Liver (tissue), 9 donors: ENCODE measurements around the gene GPBP1. TPM values are rescaled to one million over a fixed set of nuclear protein-coding genes. Genes with fewer than 3 reads are reported as not detected.

Experiments used
- DNase-seq: peaks from one replicate; pipeline ENCODE4 v3.0.0-alpha.2; 2017; ENCODE audit warnings: low spot score
- H3K27ac ChIP-seq, 2 donors: one replicate each; pipeline ENCODE4 v1.7.0; 2013; ENCODE audit warnings: inconsistent platforms in 2 of 2, low read length in 2 of 2, control low read depth in 1 of 2, low read depth in 1 of 2, mild to moderate bottlenecking in 1 of 2
- H3K27me3 ChIP-seq, 4 donors: one replicate each; pipeline versions ENCODE4 v1.6.1 to v1.7.0; 2013; ENCODE audit warnings: low read length in 3 of 4, inconsistent platforms in 1 of 4, mild to moderate bottlenecking in 1 of 4, moderate library complexity in 1 of 4; ENCODE audit not compliant: control insufficient read depth in 4 of 4, insufficient read depth in 4 of 4
- H3K36me3 ChIP-seq, 4 donors: one replicate each; pipeline versions ENCODE4 v1.6.1 to v1.7.0; 2013; ENCODE audit warnings: low read length in 3 of 4, mild to moderate bottlenecking in 3 of 4, low read depth in 1 of 4, moderate library complexity in 1 of 4; ENCODE audit not compliant: control insufficient read depth in 4 of 4, insufficient read depth in 3 of 4
- H3K4me1 ChIP-seq, 4 donors: one replicate each; pipeline versions ENCODE4 v1.6.1 to v1.7.0; 2013; ENCODE audit warnings: low read length in 3 of 4, mild to moderate bottlenecking in 3 of 4, moderate library complexity in 1 of 4; ENCODE audit not compliant: control insufficient read depth in 4 of 4, insufficient read depth in 4 of 4
- H3K4me3 ChIP-seq, 3 donors: one replicate each; pipeline versions ENCODE4 v1.6.1 to v1.7.0; 2013; ENCODE audit warnings: low read length in 3 of 3, control low read depth in 1 of 3, low read depth in 1 of 3, mild to moderate bottlenecking in 1 of 3
- H3K9ac ChIP-seq, 2 donors: one replicate each; pipeline ENCODE4 v1.7.0; 2013; ENCODE audit warnings: low read length in 2 of 2, mild to moderate bottlenecking in 2 of 2, moderate library complexity in 2 of 2, control low read depth in 1 of 2, low read depth in 1 of 2
- H3K9me3 ChIP-seq, 4 donors: one replicate each; pipeline versions ENCODE4 v1.6.1 to v1.7.0; 2013; ENCODE audit warnings: low read length in 3 of 4; ENCODE audit not compliant: control insufficient read depth in 4 of 4
- ATF3 ChIP-seq: IDR thresholded peaks from 2 replicates; pipeline ENCODE4 v1.6.1; 2016; ENCODE audit warnings: antibody characterized with exemption
- EGR1 ChIP-seq, 2 donors: IDR thresholded peaks; 2 replicates each; pipeline ENCODE4 v1.6.1; 2016 to 2018; ENCODE audit warnings: antibody characterized with exemption in 2 of 2, low read depth in 2 of 2
- FOXA1 ChIP-seq: IDR thresholded peaks from 2 replicates; pipeline ENCODE4 v1.6.1; 2016; ENCODE audit warnings: antibody characterized with exemption
- FOXA2 ChIP-seq: IDR thresholded peaks from 2 replicates; pipeline ENCODE4 v1.6.1; 2016; ENCODE audit warnings: antibody characterized with exemption
- GABPA ChIP-seq, 2 donors: IDR thresholded peaks in 1 of 2; conservative IDR thresholded peaks in 1 of 2; 2 replicates each; pipeline ENCODE4 v1.6.1; 2016; ENCODE audit warnings: antibody characterized with exemption in 2 of 2, mild to moderate bottlenecking in 1 of 2, moderate library complexity in 1 of 2
- HNF4A ChIP-seq, 2 donors: conservative IDR thresholded peaks; 2 replicates each; pipeline ENCODE4 v1.6.1; 2016; ENCODE audit warnings: antibody characterized with exemption in 2 of 2, mild to moderate bottlenecking in 2 of 2
- HNF4G ChIP-seq: IDR thresholded peaks from 2 replicates; pipeline ENCODE4 v1.6.1; 2016; ENCODE audit warnings: antibody characterized with exemption
- JUND ChIP-seq, 2 donors: IDR thresholded peaks; 2 replicates each; pipeline ENCODE4 v1.6.1; 2016; ENCODE audit warnings: antibody characterized with exemption in 2 of 2
- MAX ChIP-seq: IDR thresholded peaks from 2 replicates; pipeline ENCODE4 v1.6.1; 2016; ENCODE audit warnings: antibody characterized with exemption
- NR2F2 ChIP-seq: IDR thresholded peaks from 2 replicates; pipeline ENCODE4 v1.6.1; 2016; ENCODE audit warnings: antibody characterized with exemption
- RAD21 ChIP-seq, 2 donors: IDR thresholded peaks; 2 replicates each; pipeline ENCODE4 v1.6.1; 2016; ENCODE audit warnings: antibody characterized with exemption in 2 of 2, mild to moderate bottlenecking in 2 of 2
- REST ChIP-seq: IDR thresholded peaks from 2 replicates; pipeline ENCODE4 v1.6.1; 2016; ENCODE audit warnings: antibody characterized with exemption, mild to moderate bottlenecking
- RXRA ChIP-seq, 2 donors: IDR thresholded peaks; 2 replicates each; pipeline ENCODE4 v1.6.1; 2017 to 2018; ENCODE audit warnings: antibody characterized with exemption in 2 of 2, mild to moderate bottlenecking in 1 of 2
- SP1 ChIP-seq: IDR thresholded peaks from 2 replicates; pipeline ENCODE4 v1.6.1; 2018; ENCODE audit warnings: antibody characterized with exemption, mild to moderate bottlenecking
- TAF1 ChIP-seq: conservative IDR thresholded peaks from 2 replicates; pipeline ENCODE4 v1.6.1; 2016; ENCODE audit warnings: antibody characterized with exemption, mild to moderate bottlenecking
- YY1 ChIP-seq: IDR thresholded peaks from 2 replicates; pipeline ENCODE4 v1.6.1; 2016; ENCODE audit warnings: antibody characterized with exemption, mild to moderate bottlenecking
- ZBTB33 ChIP-seq: IDR thresholded peaks from 2 replicates; pipeline ENCODE4 v1.6.1; 2016; ENCODE audit warnings: antibody characterized with exemption
- WGBS: extraction: QIAGEN DNeasy Blood & Tissue Kit; methylation state at CpG from one replicate; pipeline ENCODE4 v1.1.7; 2013; 5-methylcytosine and 5-hydroxymethylcytosine counted together
- polyA plus RNA-seq, 2 donors: library from polyadenylated mRNA; stranded (reverse) in 1 of 2; unstranded in 1 of 2; fragments of 200-250 nt in 1 of 2; fragments of >200 nt in 1 of 2; fragmentation: Nextera tagmentation in 1 of 2; extraction: Ambion mirVana in 1 of 2; gene quantifications; one replicate each; pipeline versions ENCODE4 v1.2.1 to v1.2.3, GENCODE V29; 2013 to 2015
- total RNA-seq, 2 donors: library from RNA; depleted of rRNA; stranded (reverse); fragments of >200 nt; gene quantifications; one replicate each; pipeline ENCODE4 v1.2.3, GENCODE V29; 2014
- TF ChIP-seq, protein P1 (sequence below): fragments of 150-350 bp; IDR thresholded peaks from 2 replicates; pipeline ENCODE4 v1.5.1; 2017; ENCODE audit warnings: improper control_type of control experiment, low read depth, low read length; ENCODE audit not compliant: missing input control
- donor health status: healthy.
- donor health status: healthy.
- donor health status: healthy.
- donor health status: healthy.
- donor health status: healthy.

Gene GPBP1
- total and polyA plus RNA-seq, 4 donors = 13.6 to 30.8 (median 24.6) TPM

DNA sequence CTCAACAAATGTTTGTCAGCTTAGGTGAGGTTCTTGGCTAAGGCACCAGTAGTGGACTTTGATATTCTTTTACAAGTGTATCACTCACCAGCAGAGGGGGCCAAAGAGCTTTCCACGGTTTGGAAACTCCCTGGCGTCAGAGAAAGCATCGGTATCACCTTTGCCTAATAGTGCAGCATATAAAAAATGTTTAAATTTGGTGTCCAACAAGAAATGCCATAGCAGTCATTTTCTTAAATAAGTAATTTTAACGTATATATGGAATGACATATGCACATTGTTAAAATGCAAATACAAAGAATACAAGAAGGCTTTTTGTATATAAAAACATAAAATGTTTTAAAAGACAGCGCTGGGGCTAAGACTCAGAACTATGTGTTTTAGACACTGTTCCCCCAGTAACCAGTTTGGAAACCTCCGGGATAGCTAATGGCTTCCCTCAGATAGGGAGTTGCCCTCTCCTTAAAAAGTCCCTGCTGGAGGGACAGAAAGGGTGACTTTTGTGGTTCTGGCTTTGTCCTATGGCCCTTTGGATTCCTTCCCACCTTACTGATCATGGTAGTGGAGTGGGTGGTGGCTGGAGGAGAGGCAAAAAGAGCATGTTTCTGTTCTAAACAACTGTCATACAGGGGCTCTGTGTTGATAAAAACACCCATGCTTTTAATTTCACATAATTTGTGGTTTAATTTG is 124.6 kb downstream of the GPBP1 start:
- peaks cover 2 to 10% (median 8%) of the 10 kb centered on the region in 4 donors for H3K4me1 ChIP-seq
- H3K27ac ChIP-seq = peak overlapping the region; percentile 41 to 49
- DNase-seq = peak; percentile 85
- H3K9ac ChIP-seq = peak overlapping the region in 1 of 2 donors; percentile 68
- no peaks in the 10 kb centered on the region for H3K9me3 ChIP-seq
- H3K36me3 ChIP-seq = no peaks in the 10 kb centered on the region
- H3K27me3 ChIP-seq = no peaks in the 10 kb centered on the region
- 18% methylated on average over 6 of the region's 6 CpGs for WGBS
- no peak overlapping the region for H3K4me3 ChIP-seq
- TF ChIP-seq RXRA (IDR thresholded peaks at IDR 0.05) = no peak
- TF ChIP-seq HNF4G = peak; percentile 66
- peak; percentile 6 for TF ChIP-seq ATF3
- TF ChIP-seq SP1 = peak; percentile 47
- peak; percentile 81 to 87 for TF ChIP-seq HNF4A (conservative IDR thresholded peaks at IDR 0.05)
- TF ChIP-seq, protein P1, sequence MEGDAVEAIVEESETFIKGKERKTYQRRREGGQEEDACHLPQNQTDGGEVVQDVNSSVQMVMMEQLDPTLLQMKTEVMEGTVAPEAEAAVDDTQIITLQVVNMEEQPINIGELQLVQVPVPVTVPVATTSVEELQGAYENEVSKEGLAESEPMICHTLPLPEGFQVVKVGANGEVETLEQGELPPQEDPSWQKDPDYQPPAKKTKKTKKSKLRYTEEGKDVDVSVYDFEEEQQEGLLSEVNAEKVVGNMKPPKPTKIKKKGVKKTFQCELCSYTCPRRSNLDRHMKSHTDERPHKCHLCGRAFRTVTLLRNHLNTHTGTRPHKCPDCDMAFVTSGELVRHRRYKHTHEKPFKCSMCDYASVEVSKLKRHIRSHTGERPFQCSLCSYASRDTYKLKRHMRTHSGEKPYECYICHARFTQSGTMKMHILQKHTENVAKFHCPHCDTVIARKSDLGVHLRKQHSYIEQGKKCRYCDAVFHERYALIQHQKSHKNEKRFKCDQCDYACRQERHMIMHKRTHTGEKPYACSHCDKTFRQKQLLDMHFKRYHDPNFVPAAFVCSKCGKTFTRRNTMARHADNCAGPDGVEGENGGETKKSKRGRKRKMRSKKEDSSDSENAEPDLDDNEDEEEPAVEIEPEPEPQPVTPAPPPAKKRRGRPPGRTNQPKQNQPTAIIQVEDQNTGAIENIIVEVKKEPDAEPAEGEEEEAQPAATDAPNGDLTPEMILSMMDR = peak; percentile 84
- TF ChIP-seq RAD21 (IDR thresholded peaks at IDR 0.05) = peak; percentile 90 to 91
- TF ChIP-seq EGR1 (IDR thresholded peaks at IDR 0.05; ENCODE audit: low read depth in 2 of 2) = no peak
- peak; percentile 16 for TF ChIP-seq YY1

DNA sequence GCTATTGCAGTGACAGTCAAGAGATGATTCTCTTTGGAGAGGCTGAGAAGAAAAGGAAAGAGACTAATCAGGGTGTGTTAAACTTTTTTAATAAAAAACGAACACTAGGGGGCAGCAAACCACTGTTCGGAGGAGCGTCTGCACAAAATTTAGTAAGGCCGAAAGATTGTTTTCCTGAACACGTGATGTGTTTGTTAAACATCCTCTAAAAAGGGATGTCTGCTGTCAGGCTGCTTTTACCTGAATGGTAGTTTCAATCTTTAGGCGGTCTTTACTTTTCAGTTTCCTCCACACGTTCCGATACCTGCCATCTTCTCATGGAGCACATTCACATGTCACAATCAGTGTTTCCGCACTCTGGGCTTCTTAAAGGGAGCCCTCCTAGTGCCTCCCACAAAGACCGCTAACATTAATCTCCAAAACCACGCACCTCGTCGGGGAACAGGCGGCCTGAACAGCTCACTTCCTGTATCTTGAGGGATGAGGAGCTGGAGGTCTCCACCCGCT is 125.2 kb downstream of the GPBP1 start:
- Histone ChIP-seq H3K9ac (peak overlapping the region in 1 of 2 donors; percentile 68), H3K9me3 (no peaks in the 10 kb centered on the region), H3K27ac (peak overlapping the region; percentile 41 to 49), H3K4me3 (no peak overlapping the region), H3K27me3 (no peaks in the 10 kb centered on the region), H3K4me1 (peaks cover 2 to 10% (median 8%) of the 10 kb centered on the region in 4 donors), H3K36me3 (no peaks in the 10 kb centered on the region)
- WGBS = 36% methylated on average over 15 of the region's 15 CpGs
- no peak for DNase-seq
- TF ChIP-seq SP1 (no peak), MAX (no peak), RXRA (IDR thresholded peaks at IDR 0.05) (no peak), GABPA (IDR thresholded peaks at IDR 0.05 in 1 of 2, conservative IDR thresholded peaks at IDR 0.05 in 1 of 2) (no peak), NR2F2 (no peak), TAF1 (no peak), REST (no peak), RAD21 (IDR thresholded peaks at IDR 0.05) (peak; percentile 91 to 92), JUND (IDR thresholded peaks at IDR 0.05) (no peak), YY1 (peak; percentile 26), ATF3 (no peak), ZBTB33 (no peak), FOXA1 (no peak), EGR1 (IDR thresholded peaks at IDR 0.05; ENCODE audit: low read depth in 2 of 2) (no peak), FOXA2 (no peak), HNF4G (peak; percentile 12), HNF4A (conservative IDR thresholded peaks at IDR 0.05) (no peak)
- TF ChIP-seq, protein P1 = peak; percentile 65
